Neuron (in vitro differentiated cells): ENCODE data around the gene FBXW2.

ENCODE experiments used
- H2AFZ ChIP-seq: one replicate; pipeline ENCODE4 v1.6.1; 2013; ENCODE audit warnings: low read depth, mild to moderate bottlenecking, inconsistent platforms, low read length, moderate library complexity
- H3K27me3 ChIP-seq: one replicate; pipeline ENCODE4 v1.6.1; 2013; ENCODE audit warnings: low read length; ENCODE audit not compliant: insufficient read depth
- H3K36me3 ChIP-seq: one replicate; pipeline ENCODE4 v1.6.1; 2013; ENCODE audit warnings: low read length; ENCODE audit not compliant: insufficient read depth
- H3K4me1 ChIP-seq: one replicate; pipeline ENCODE4 v1.6.1; 2013; ENCODE audit warnings: low read length; ENCODE audit not compliant: insufficient read depth
- H3K4me3 ChIP-seq: 2 replicates; pipeline ENCODE4 v1.5.1; 2013; ENCODE audit warnings: mild to moderate bottlenecking, low read length, moderate library complexity
- H3K9me3 ChIP-seq: one replicate; pipeline ENCODE4 v1.6.1; 2013; ENCODE audit warnings: low read length

The FBXW2 gene

DNA sequence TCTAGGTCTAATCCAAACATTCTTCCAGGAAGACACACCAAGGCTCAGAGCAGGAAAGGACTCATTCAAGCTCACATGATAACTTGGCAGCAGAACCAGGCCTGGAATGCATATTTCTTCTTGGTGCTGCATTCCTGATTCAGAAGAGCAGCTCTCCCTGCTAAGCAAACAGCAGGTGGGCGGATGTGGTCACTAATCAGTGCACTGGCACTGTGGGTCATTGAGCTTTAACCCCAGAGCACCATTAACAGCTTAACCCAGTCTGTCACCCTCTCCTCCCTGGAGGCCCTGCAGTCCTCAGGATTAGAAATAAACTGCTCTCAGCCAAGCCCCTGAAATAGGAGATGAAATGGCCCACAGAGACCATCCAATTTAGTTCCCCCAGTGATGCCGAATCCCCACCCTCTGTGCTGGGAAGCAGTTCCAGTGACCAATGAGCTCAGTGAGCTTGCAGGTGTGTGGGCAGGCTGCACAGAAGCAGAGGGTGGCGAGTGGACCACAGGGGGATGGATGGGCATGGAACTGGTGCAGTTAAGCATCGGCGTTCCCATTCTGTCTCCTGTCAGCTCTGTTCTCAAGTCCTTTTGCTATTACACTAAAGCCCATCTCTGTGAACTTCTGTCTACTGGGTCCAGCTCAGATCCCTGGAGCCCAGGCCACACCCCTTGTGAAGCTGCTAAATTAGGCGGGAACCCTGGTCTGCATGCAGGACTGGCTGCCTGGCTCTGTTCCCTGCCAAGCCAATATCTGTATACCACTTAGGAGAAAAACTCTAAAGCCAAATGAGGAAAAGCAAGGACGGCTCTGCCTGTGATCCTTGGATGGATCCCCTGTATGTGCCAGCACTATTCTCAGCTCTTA, 62.3 kb downstream of the FBXW2 start:
- H3K27me3 ChIP-seq = no peaks in the 10 kb centered on the region
- no peaks in the 10 kb centered on the region for H3K9me3 ChIP-seq
- no peak overlapping the region for H2AFZ ChIP-seq
- H3K4me3 ChIP-seq = no peak overlapping the region
- H3K36me3 ChIP-seq = no peaks in the 10 kb centered on the region
- peaks cover 6% of the 10 kb centered on the region for H3K4me1 ChIP-seq

DNA sequence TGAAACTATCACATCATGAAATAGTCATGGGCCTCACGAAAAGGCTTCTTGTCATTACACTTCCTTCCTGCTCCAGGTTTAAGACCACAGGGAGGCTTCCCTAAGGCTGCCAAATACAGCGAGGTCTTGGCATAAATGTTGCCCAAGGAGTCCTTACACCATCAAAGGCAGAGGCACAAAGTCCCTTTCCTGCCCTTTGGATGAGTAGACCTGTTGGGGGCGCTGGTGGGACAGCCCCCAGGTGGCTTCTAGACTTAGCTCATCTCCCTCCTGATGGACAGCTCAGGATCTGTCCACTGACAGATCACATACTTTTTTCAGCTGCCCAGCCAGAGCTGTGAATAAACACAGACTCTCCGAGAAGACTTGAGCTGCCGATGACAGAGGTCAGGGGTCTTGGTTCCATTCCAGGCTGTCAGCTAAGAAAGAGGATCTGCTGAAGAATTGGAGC, 63.4 kb downstream of the FBXW2 start:
- H3K27me3 ChIP-seq = no peaks in the 10 kb centered on the region
- no peak overlapping the region for H3K4me3 ChIP-seq
- H3K9me3 ChIP-seq = no peaks in the 10 kb centered on the region
- no peaks in the 10 kb centered on the region for H3K36me3 ChIP-seq
- peaks cover 6% of the 10 kb centered on the region for H3K4me1 ChIP-seq
- no peak overlapping the region for H2AFZ ChIP-seq

DNA sequence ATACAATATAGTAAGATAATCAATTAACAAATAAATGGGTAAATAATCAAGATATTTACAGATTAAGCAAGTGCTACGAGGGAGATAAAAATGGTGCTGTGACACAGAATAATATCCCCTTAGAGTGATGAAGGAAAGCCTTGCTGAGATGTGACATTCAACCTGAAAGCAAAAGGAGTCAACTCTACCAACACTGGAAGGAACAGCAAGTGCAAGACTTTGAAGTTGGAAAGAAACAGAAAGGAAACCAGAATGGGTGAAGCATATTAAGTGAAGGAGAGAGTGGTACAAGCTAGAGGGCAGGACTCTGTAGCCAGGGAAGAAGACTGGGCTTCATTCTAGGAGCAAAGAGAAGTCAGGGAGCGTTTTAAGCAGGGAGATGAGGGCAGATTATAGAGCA, 66.7 kb downstream of the FBXW2 start:
- Histone ChIP-seq H3K36me3 (no peaks in the 10 kb centered on the region), H3K4me1 (peaks cover 6% of the 10 kb centered on the region), H3K4me3 (no peak overlapping the region), H3K27me3 (no peaks in the 10 kb centered on the region), H3K9me3 (no peaks in the 10 kb centered on the region), H2AFZ (no peak overlapping the region)

DNA sequence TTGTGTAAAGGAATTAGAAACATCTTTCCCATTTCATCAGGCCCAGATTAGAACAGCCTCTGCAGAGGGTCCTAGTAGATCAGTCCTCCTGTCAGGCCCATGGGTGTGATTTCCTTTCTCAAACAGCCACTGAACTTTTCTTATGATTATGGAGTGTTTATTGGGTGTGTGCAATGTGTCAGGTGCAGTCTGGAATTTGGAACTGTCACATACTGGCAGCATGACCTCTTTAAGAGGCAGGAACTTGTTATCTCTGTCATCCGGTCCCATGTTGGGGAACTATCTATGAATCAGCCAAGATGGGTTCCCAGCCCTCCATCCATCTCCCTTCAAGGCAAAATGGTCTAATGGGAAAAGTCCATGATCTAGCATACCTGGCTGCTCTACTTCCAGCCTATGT, 67.3 kb downstream of the FBXW2 start:
- Histone ChIP-seq H3K4me3 (no peak overlapping the region), H3K36me3 (no peaks in the 10 kb centered on the region)

DNA sequence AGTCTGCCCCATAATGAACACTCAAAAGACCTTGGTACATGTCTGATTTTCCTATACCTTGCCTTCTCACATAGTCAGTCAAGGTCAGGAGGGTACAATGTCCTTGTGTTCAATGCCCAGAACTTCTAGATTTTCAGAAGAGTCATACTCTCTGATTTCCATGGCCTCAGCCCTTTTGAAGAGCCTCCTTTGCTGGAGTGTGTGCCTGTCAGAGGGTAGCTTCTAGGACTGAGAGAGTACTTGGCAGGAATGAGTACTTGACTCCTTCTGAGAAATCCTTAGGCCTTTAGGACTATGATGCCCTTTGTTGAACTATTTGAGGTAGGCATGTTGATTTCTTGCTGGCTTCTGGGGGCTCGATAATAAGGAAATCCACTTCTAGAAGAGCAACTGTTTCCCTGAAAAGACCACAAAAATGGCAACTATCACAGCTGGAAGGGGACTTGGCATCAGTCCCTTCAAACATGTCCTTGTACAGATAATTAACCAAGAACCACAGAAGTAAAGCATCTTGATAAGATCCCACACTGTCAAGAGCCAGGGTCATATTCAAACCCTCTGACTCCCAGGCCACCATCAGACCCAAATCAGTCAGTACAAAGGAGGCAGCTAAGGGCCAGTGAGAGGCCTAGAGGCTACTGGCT, 68.3 kb downstream of the FBXW2 start:
- H3K36me3 ChIP-seq = no peaks in the 10 kb centered on the region
- no peaks in the 10 kb centered on the region for H3K4me1 ChIP-seq
- H3K27me3 ChIP-seq = no peaks in the 10 kb centered on the region
- no peak overlapping the region for H2AFZ ChIP-seq
- H3K4me3 ChIP-seq = no peak overlapping the region
- no peaks in the 10 kb centered on the region for H3K9me3 ChIP-seq

More for the DNA sequence above, 67.3 kb downstream of the FBXW2 start:
- Histone ChIP-seq H2AFZ (no peak overlapping the region), H3K4me1 (peaks cover 5% of the 10 kb centered on the region), H3K27me3 (no peaks in the 10 kb centered on the region), H3K9me3 (no peaks in the 10 kb centered on the region)

DNA sequence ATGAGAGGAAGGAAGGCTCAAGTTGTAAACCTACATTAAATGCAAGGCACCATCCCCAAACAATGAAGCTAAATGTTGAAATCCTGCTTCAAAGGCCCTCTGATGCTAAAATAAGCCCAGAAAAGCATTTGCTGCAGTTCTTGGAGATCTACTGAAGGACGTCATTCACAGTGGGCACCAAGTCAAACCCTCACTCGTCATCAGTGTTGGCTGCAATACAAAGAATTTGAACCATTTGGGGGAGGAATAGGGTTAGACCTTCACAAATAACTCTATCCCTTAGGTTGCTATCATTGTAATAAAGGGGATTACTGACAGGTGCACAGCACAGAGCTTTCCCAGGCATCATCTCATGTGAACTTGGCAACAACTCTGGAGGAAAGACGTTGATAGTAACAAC, 69.7 kb downstream of the FBXW2 start:
- Histone ChIP-seq H3K4me3 (no peak overlapping the region), H3K4me1 (no peaks in the 10 kb centered on the region), H2AFZ (no peak overlapping the region), H3K36me3 (no peaks in the 10 kb centered on the region), H3K27me3 (no peaks in the 10 kb centered on the region), H3K9me3 (no peaks in the 10 kb centered on the region)

DNA sequence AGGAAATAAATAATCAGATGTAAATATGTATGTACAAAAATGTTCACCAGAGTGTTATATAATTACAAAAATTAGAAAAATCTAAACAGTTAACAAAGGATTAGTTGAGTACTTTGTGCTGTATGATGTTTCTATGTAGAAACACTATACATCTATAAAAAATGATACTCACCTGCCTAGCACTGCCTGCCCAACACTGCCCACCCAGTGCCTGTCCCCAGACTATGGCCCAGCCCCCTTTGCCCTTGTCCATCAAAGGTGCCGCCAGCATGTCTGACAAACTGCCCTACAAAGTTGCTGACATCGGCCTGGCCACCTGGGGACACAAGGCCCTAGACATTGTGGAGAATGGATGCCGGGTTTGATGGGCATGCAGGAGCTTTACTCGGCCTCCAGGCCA, 72.8 kb downstream of the FBXW2 start:
- H3K4me1 ChIP-seq = peaks cover 6% of the 10 kb centered on the region
- H3K4me3 ChIP-seq = no peak overlapping the region
- no peaks in the 10 kb centered on the region for H3K9me3 ChIP-seq
- H3K27me3 ChIP-seq = no peaks in the 10 kb centered on the region
- H2AFZ ChIP-seq = no peak overlapping the region
- no peaks in the 10 kb centered on the region for H3K36me3 ChIP-seq

DNA sequence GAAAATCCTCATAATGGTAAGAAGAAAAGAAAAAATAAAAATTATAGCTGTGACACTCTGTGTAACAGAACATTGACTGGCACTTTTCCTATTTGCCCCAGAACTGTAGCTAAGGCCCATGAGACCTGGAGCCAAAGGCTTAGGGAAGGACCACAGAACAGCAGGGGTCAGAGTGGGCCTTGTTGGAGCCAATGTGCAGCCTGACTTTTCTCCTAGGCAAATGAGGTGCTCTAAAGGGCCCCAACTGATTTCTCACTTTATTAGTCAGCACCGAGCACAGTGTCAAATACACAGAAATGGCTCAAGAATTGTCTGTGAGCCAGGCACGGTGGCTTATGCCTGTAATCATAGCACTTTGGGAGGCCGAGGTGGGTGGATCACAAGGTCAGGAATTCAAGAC, 74.9 kb downstream of the FBXW2 start:
- Histone ChIP-seq H3K36me3 (no peaks in the 10 kb centered on the region), H3K9me3 (no peaks in the 10 kb centered on the region), H3K27me3 (no peaks in the 10 kb centered on the region), H3K4me3 (no peak overlapping the region), H2AFZ (no peak overlapping the region), H3K4me1 (peaks cover 12% of the 10 kb centered on the region)

DNA sequence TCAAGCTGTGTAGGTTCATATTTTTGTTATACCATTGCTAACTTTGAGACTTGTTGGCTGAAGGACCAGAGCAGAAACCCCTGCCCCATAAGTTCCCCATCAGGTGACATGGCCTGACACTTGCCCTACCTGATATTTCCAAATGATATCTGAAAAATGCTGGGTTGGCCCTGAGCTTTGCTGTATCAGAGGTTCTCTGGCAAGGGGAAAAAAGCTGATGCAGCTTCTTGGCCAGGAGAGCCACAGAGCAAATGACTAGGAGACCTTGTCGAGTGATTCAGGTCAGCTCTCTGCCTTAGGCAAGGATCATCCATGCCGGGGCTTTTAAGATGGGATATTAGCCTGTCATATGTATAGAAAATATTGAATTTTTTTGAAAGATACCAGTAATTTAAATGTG, 76.0 kb downstream of the FBXW2 start:
- H3K36me3 ChIP-seq = no peaks in the 10 kb centered on the region
- H3K27me3 ChIP-seq = no peaks in the 10 kb centered on the region
- H2AFZ ChIP-seq = no peak overlapping the region
- peaks cover 22% of the 10 kb centered on the region for H3K4me1 ChIP-seq
- no peaks in the 10 kb centered on the region for H3K9me3 ChIP-seq
- no peak overlapping the region for H3K4me3 ChIP-seq

DNA sequence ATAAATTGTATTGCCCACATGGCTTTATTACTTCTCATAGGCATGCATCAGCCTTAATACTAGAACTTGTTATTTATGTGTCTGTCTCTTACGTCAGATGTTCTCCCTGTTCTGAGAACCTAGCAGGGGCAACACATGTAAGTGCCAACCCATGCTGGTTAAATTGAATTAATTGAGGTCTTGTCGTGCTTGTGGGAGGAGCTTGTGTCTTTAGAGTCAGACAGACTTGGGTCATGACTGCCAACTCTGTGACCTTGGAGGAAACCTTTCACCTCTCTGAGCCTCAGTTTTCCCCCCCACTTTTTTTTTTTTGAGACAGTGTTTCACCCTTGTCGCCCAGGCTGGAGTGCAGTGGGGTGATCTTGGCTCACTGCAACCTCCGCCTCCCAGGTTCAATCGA, 76.7 kb downstream of the FBXW2 start:
- H3K4me1 ChIP-seq = peaks cover 26% of the 10 kb centered on the region
- no peak overlapping the region for H2AFZ ChIP-seq
- H3K27me3 ChIP-seq = no peaks in the 10 kb centered on the region
- no peak overlapping the region for H3K4me3 ChIP-seq
- H3K36me3 ChIP-seq = no peaks in the 10 kb centered on the region
- no peaks in the 10 kb centered on the region for H3K9me3 ChIP-seq

DNA sequence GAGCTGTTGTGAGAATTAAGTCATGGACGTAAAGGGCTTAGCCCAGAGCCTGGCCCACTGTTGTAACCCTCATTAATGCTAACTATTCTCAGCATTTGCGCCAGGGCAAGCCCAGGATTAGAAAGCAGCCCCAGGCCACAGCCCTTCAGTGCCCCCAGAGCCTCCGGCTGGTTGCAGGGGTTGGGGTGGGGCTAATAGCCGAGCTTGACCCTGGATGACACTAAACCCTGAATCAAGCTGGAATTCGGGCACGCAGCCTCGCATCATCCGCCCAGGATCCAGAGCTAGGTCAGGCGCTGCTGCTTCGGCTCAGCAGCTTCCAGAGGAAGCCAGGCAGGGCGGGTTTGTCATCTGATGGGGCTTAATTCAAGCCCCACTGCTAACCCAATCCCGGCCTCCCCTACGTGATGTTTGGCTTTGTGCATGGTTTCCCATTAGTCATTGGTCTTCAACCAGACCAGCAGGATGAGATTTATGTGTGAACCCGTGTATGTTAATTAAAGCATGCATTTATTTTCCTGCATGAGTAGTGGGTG, 77.8 kb downstream of the FBXW2 start:
- Histone ChIP-seq H3K36me3 (no peaks in the 10 kb centered on the region), H3K9me3 (no peaks in the 10 kb centered on the region), H3K4me1 (peaks cover 34% of the 10 kb centered on the region), H3K27me3 (no peaks in the 10 kb centered on the region), H2AFZ (peak overlapping the region; percentile 84), H3K4me3 (peak overlapping the region; percentile 93)

DNA sequence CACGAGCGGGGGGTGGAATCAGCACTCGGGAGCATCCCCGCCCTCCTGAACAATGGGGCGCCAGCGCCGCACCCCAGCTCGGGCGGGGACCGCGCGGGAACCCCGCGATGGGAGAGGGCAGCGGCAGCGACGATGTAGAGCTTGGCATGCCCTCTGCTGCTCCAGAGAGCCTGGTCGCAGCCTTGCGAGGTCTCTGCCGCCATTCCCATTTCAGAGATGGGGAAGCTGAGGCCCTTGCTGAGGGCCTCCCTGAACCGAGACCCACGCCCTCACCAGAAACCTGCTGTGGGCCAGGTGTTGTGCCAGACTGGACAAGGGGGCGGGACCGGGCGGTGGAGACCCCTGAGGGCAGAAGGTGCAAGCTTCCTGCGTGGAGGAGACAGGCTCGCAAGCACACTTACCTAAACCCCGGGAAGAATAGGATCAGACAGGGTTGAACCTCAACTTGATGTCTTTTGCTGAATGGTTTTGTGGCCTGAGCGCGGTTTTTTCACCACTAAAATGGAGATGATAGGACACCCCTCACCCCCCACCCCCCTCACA, 78.3 kb downstream of the FBXW2 start:
- Histone ChIP-seq H2AFZ (peak overlapping the region; percentile 84), H3K4me3 (peak overlapping the region; percentile 93), H3K4me1 (peaks cover 34% of the 10 kb centered on the region), H3K9me3 (no peaks in the 10 kb centered on the region), H3K27me3 (no peaks in the 10 kb centered on the region), H3K36me3 (no peaks in the 10 kb centered on the region)
